Panc1 (cell line): Measurements from ENCODE around the gene LGALSL. TPM values are rescaled to one million over a fixed set of nuclear protein-coding genes. Genes with fewer than 3 reads are reported as not detected.

ENCODE experiments used
- ATAC-seq: fragments of 200-7000 bp; cut with Tn5 transposase; 2 replicates; pipeline ENCODE4 v1.9.1; 2020; ENCODE audit warnings: mild to moderate bottlenecking, moderate library complexity
- BruUV-seq: library from RNA; stranded (reverse); fragments of 400-500 nt; replicated peaks from 2 replicates; lab custom pipeline; 2021; lab: Mats Ljungman, UMichigan
- CTCF ChIA-PET: fragments of 300-600 bp; sonication (Branson Sonifier 250); formaldehyde crosslinking; loops from one replicate; lab custom pipeline; 2022; ENCODE audit warnings: antibody characterized with exemption; lab: Charles Lee
- POLR2A ChIA-PET: fragments of 300-600 bp; sonication (Branson Sonifier 250); formaldehyde crosslinking; loops from one replicate; lab custom pipeline; 2022; ENCODE audit warnings: antibody characterized with exemption; lab: Charles Lee
- DNase-seq: peaks from one replicate; pipeline ENCODE4 v3.0.0-alpha.2; 2010; ENCODE audit warnings: low read depth, low spot score
- H3K27ac ChIP-seq: 2 replicates; pipeline ENCODE4 v1.5.1; 2011; ENCODE audit warnings: mild to moderate bottlenecking, low read length, inconsistent platforms
- H3K27me3 ChIP-seq: fragments of 200-500 bp; sonication (Bioruptor generic); 2 replicates; pipeline ENCODE4 v1.6.0; 2014; ENCODE audit warnings: low read length, inconsistent platforms; ENCODE audit not compliant: control insufficient read depth, insufficient read depth
- H3K36me3 ChIP-seq: fragments of 200-500 bp; sonication (Bioruptor generic); 2 replicates; pipeline ENCODE4 v1.5.1; 2014; ENCODE audit warnings: inconsistent platforms, mild to moderate bottlenecking, low read length, moderate library complexity; ENCODE audit not compliant: control insufficient read depth, insufficient read depth
- H3K4me1 ChIP-seq: 2 replicates; pipeline ENCODE4 v1.5.1; 2011; ENCODE audit warnings: inconsistent platforms, mild to moderate bottlenecking, low read length, moderate library complexity; ENCODE audit not compliant: control insufficient read depth, insufficient read depth
- H3K4me3 ChIP-seq, 2 experiments: 2 replicates each; pipeline ENCODE4 v1.5.1; 2011 to 2012; ENCODE audit warnings: low read depth in 2 of 2, low read length in 2 of 2, mild to moderate bottlenecking in 2 of 2, inconsistent platforms in 1 of 2, moderate library complexity in 1 of 2
- H3K9me3 ChIP-seq: fragments of 200-500 bp; sonication (Bioruptor generic); 2 replicates; pipeline ENCODE4 v1.5.1; 2014; ENCODE audit warnings: low read depth, mild to moderate bottlenecking, inconsistent platforms, low read length, moderate library complexity; ENCODE audit not compliant: control insufficient read depth, insufficient read depth
- CTCF ChIP-seq: fragments of 450-650 bp; IDR thresholded peaks from 2 replicates; pipeline ENCODE4 v1.5.1; 2017; ENCODE audit warnings: mild to moderate bottlenecking
- POLR2AphosphoS5 ChIP-seq: IDR thresholded peaks from 2 replicates; pipeline ENCODE4 v1.6.1; 2012; ENCODE audit warnings: mild to moderate bottlenecking, low read depth, low read length, moderate library complexity
- REST ChIP-seq, 2 experiments: IDR thresholded peaks; 2 replicates each; pipeline ENCODE4 v1.6.1; 2011 to 2012; ENCODE audit warnings: low read depth in 2 of 2, control low read depth in 1 of 2, low read length in 1 of 2, mild to moderate bottlenecking in 1 of 2, moderate library complexity in 1 of 2; ENCODE audit not compliant: insufficient read depth in 1 of 2
- SIN3A ChIP-seq: IDR thresholded peaks from 2 replicates; pipeline ENCODE4 v1.6.1; 2012; ENCODE audit warnings: low read depth, mild to moderate bottlenecking, low read length, moderate library complexity, borderline replicate concordance; ENCODE audit not compliant: insufficient read depth
- TCF7L2 ChIP-seq: IDR thresholded peaks from 2 replicates; pipeline ENCODE4 v1.6.1; 2011; ENCODE audit warnings: mild to moderate bottlenecking, low read depth, low read length, inconsistent platforms
- in situ Hi-C: cut with HindIII; loops from 2 replicates; pipeline ENCODE4 v1.10.0; 2016; ENCODE audit warnings: low sequenced_read_pairs, low pct_unique_long_range_greater_than_20kb
- intact Hi-C: fragments of 100-400 bp; cut with micrococcal nuclease; formaldehyde crosslinking; loops from one replicate; pipeline ENCODE4 v1.10.0; 2022; ENCODE audit not compliant: unreplicated experiment
- total RNA-seq: library from RNA; stranded (reverse); gene quantifications from one replicate; pipeline ENCODE4 v1.2.1, GENCODE V29; 2021; ENCODE audit not compliant: unreplicated experiment

LGALSL gene
- total RNA-seq, 1 experiment from 2014 or later = 5.3 TPM

DNA sequence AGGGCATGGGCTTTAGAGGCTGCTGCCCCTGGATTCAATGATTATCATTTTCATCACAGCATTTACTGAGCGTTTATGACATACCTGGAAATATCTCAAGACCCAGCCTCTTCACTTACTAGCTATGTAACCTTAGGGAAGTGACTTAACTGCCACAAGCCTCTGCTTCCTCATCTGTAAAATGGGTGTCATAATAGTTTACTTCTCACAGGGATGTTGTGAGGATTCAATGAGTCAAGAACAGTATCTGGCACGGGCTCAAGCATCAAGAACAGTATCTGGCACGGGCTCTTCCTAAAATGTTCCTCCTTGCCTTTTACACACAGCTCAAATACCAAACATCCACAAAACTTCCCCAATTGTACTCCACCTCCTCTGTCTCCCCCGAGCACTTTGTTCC lies 31.4 kb downstream of the LGALSL start:
- no peak for TF ChIP-seq SIN3A
- TF ChIP-seq CTCF = no peak
- TF ChIP-seq POLR2AphosphoS5 = no peak
- no peak for TF ChIP-seq REST (IDR thresholded peaks at IDR 0.05; ENCODE audit: insufficient read depth in 1 of 2, low read depth in 2 of 2, low read length in 1 of 2)
- no peak for TF ChIP-seq TCF7L2
- DNase-seq (no peak), ATAC-seq (no peak)
- ChIA-PET POLR2A (no interaction called here), CTCF (interaction anchor here (1.5 kb wide), 1 partner anchor 155 kb away, joined by 5 read pairs; no protein-coding TSS in a partner anchor)
- intact Hi-C loops (loop anchor here (5.0 kb wide), 1 partner anchor 438 kb away; no protein-coding TSS in a partner anchor), in situ Hi-C loops (no loop called here)
- Histone ChIP-seq H3K27ac (no peak overlapping the region), H3K36me3 (no peaks in the 10 kb centered on the region), H3K27me3 (peaks cover 39% of the 10 kb centered on the region), H3K4me1 (no peaks in the 10 kb centered on the region), H3K9me3 (no peaks in the 10 kb centered on the region), H3K4me3 (no peak overlapping the region)
- no TSS peak for BruUV-seq

GRCh38 chr2:64485961-64486360 lies 32.0 kb downstream of the LGALSL start:
- intact Hi-C loops (loop anchor here (5.0 kb wide), 1 partner anchor 439 kb away; no protein-coding TSS in a partner anchor), in situ Hi-C loops (no loop called here)
- H3K36me3 ChIP-seq = no peaks in the 10 kb centered on the region
- ChIA-PET POLR2A (no interaction called here), CTCF (interaction anchor here (1.5 kb wide), 1 partner anchor 156 kb away, joined by 5 read pairs; no protein-coding TSS in a partner anchor)
- TF ChIP-seq REST (IDR thresholded peaks at IDR 0.05; ENCODE audit: insufficient read depth in 1 of 2, low read depth in 2 of 2, low read length in 1 of 2) (no peak), TCF7L2 (no peak), CTCF (no peak), POLR2AphosphoS5 (no peak), SIN3A (no peak)
- DNase-seq (no peak), ATAC-seq (no peak)
- no peaks in the 10 kb centered on the region for H3K4me1 ChIP-seq
- H3K27me3 ChIP-seq = peaks cover 37% of the 10 kb centered on the region
- H3K27ac ChIP-seq = no peak overlapping the region
- no TSS peak for BruUV-seq
- H3K4me3 ChIP-seq = no peak overlapping the region
- H3K9me3 ChIP-seq = no peaks in the 10 kb centered on the region
